SH-SY5Y (cell line): ENCODE data around the gene LDLRAD2.

ENCODE experiments used
- GATA2 ChIP-seq: IDR thresholded peaks from 2 replicates; pipeline ENCODE4 v1.6.1; 2011; ENCODE audit warnings: mild to moderate bottlenecking, low read depth, low read length
- GATA3 ChIP-seq: IDR thresholded peaks from 2 replicates; pipeline ENCODE4 v1.6.1; 2011; ENCODE audit warnings: low read depth, mild to moderate bottlenecking, low read length, moderate library complexity

GRCh38 chr1:21874328-21874727 lies 62.3 kb downstream of the LDLRAD2 start:
- TF ChIP-seq GATA3 (no peak), GATA2 (no peak)
